ENCODE results near the gene AKIRIN2.

Gene AKIRIN2

GRCh38 chr6:87738000-87738399 lies 36.0 kb upstream of the AKIRIN2 start:
- Histone ChIP-seq H3K4me3 (replicated peaks; ENCODE audit: insufficient read depth, low read length) (no peak overlapping the region), H3K27ac (replicated peaks) (no peak overlapping the region), H3K27me3 (ENCODE audit: insufficient read depth, poor library complexity, severe bottlenecking) (no peaks in the 10 kb centered on the region)
- TF ChIP-seq GABPA (IDR thresholded peaks at IDR 0.05; ENCODE audit: low read depth) (no peak), POLR2AphosphoS5 (IDR thresholded peaks at IDR 0.05; ENCODE audit: low read depth) (no peak), REST (IDR thresholded peaks at IDR 0.05; ENCODE audit: insufficient replicate concordance, low read depth) (no peak), SPI1 (IDR thresholded peaks at IDR 0.05; ENCODE audit: borderline replicate concordance, low read depth) (no peak)
- TF ChIP-seq, protein P1, sequence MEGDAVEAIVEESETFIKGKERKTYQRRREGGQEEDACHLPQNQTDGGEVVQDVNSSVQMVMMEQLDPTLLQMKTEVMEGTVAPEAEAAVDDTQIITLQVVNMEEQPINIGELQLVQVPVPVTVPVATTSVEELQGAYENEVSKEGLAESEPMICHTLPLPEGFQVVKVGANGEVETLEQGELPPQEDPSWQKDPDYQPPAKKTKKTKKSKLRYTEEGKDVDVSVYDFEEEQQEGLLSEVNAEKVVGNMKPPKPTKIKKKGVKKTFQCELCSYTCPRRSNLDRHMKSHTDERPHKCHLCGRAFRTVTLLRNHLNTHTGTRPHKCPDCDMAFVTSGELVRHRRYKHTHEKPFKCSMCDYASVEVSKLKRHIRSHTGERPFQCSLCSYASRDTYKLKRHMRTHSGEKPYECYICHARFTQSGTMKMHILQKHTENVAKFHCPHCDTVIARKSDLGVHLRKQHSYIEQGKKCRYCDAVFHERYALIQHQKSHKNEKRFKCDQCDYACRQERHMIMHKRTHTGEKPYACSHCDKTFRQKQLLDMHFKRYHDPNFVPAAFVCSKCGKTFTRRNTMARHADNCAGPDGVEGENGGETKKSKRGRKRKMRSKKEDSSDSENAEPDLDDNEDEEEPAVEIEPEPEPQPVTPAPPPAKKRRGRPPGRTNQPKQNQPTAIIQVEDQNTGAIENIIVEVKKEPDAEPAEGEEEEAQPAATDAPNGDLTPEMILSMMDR (IDR thresholded peaks at IDR 0.05; ENCODE audit: insufficient read depth, low read length): no peak
- DNase-seq (ENCODE audit: low read depth in 1 of 2, low spot score in 1 of 2): no peak

DNA sequence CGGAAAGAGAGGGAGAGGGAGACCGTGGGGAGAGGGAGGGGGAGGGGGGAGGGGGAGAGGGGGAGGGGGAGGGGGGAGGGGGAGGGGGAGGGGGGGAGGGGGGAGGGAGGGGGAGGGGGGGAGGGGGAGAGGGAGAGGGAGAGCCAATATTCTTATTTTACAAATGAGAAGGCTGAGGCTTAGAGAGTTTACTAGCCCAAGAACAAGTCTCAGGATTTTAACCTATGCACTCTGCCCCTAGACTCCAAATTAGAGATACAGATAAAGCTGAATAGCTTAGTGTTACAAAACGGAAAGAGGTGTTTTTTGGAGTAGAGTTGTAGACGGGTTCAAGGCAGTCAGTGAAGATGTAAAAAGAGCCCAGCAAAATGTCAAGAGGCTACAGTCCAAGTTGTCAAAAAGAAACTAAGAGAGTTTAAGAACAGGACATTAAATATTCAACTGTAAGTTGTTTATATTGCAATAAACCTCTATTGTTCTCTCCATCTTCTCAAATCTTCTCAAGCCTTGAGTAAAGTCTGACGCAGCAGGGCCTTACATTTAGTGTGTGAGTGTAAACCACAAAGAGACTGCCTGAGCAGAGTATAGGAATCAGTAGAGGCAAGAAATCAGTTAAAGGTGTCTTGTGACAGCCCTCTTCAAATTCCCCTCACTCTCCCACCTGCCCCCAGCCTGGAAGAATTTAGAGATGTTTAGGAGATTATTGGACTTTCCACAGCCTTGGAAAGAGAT lies 34.9 kb upstream of the AKIRIN2 start:
- Histone ChIP-seq H3K4me3 (replicated peaks; ENCODE audit: insufficient read depth, low read length) (no peak overlapping the region), H3K27me3 (ENCODE audit: insufficient read depth, poor library complexity, severe bottlenecking) (no peaks in the 10 kb centered on the region), H3K27ac (replicated peaks) (no peak overlapping the region)
- TF ChIP-seq, protein P1 (IDR thresholded peaks at IDR 0.05; ENCODE audit: insufficient read depth, low read length): no peak
- TF ChIP-seq REST (IDR thresholded peaks at IDR 0.05; ENCODE audit: insufficient replicate concordance, low read depth) (no peak), SPI1 (IDR thresholded peaks at IDR 0.05; ENCODE audit: borderline replicate concordance, low read depth) (no peak), GABPA (IDR thresholded peaks at IDR 0.05; ENCODE audit: low read depth) (no peak), POLR2AphosphoS5 (IDR thresholded peaks at IDR 0.05; ENCODE audit: low read depth) (no peak)
- no peak for DNase-seq (ENCODE audit: low read depth in 1 of 2, low spot score in 1 of 2)

- Histone ChIP-seq H3K4me3 (replicated peaks; ENCODE audit: insufficient read depth, low read length) (peak overlapping the region; percentile 7; the same call in 1 of the 2 replicates), H3K27ac (replicated peaks) (peak overlapping the region; percentile 84), H3K27me3 (ENCODE audit: insufficient read depth, poor library complexity, severe bottlenecking) (no peaks in the 10 kb centered on the region)
- TF ChIP-seq GABPA (IDR thresholded peaks at IDR 0.05; ENCODE audit: low read depth) (peak; percentile 62), REST (IDR thresholded peaks at IDR 0.05; ENCODE audit: insufficient replicate concordance, low read depth) (peak; percentile 27), SPI1 (IDR thresholded peaks at IDR 0.05; ENCODE audit: borderline replicate concordance, low read depth) (peak; percentile 92), POLR2AphosphoS5 (IDR thresholded peaks at IDR 0.05; ENCODE audit: low read depth) (peak; percentile 93)
- TF ChIP-seq, protein P1 (IDR thresholded peaks at IDR 0.05; ENCODE audit: insufficient read depth, low read length): no peak
- DNase-seq (ENCODE audit: low read depth in 1 of 2, low spot score in 1 of 2): peak; percentile 94 to 98
Measured at GRCh38 chr6:87731818-87732661, 30.0 kb upstream of the AKIRIN2 start.
